Stimulated activated CD8-positive, alpha-beta memory T cell treated with anti-CD3 and anti-CD28 coated beads, Interleukin-2, amount 100 ng/mL, for 1 hour (primary cell): ENCODE results near the gene SELENOV.
"Not testable (repeated sequence)": the region's sequence is repeated elsewhere in the genome, so short reads cannot be mapped to it uniquely, and the experiment has no call there.

Experiments used
- DNase-seq, 2 donors: peaks; one replicate each; pipeline ENCODE4 v3.0.0-alpha.2; 2020; ENCODE audit warnings: low read depth in 2 of 2

Gene SELENOV

GRCh38 chr19:39514840-39515550 lies at the start of gene SELENOV:
Gene SELENOV, plus strand, starts transcription at chr19:39515139. Its CDS starts 74 bp downstream, at chr19:39515213.
- DNase-seq = no peak

DNA sequence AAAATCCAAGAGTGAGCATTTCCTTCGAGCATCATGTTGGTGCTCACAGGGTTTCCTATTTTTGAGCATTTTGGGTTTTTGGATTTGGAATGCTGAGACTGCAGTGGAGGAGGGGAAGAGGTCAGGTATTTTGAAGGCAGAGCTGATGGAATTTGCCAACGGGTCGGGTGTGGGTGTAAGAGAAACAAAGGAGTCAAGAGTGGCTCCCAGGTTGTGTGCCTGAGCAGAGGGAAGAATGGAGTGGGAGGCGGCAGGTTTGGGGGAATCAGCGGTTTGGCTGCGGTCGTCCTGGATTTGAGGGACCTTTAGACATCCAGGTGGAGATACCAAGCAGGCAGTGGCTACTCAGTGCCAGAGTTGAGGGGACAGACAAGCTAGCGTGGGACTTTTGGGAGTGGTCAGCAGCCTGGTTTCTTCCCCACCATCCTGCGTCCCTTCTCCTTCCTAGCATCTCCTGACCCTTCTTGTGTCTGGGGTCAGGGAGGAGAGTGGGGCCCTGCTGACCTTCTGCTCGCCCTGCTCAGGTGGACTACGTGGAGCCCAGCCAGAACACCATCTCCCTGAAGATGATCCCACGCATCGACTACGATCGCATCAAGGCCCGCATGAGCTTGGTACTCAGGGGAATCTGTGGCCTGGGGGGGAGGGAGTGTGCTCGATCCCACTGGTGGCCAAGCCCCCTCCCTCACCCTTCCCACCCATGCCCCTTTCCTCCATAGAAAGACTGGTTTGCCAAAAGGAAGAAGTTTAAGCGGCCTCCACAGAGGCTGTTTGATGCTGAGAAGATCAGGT lies 48.8 kb upstream of the SELENOV start:
- no peak for DNase-seq

GRCh38 chr19:39467941-39468340 lies 47.0 kb upstream of the SELENOV start:
- DNase-seq = no peak

- no peak for DNase-seq
Measured at GRCh38 chr19:39469036-39469435, 45.9 kb upstream of the SELENOV start.

DNA sequence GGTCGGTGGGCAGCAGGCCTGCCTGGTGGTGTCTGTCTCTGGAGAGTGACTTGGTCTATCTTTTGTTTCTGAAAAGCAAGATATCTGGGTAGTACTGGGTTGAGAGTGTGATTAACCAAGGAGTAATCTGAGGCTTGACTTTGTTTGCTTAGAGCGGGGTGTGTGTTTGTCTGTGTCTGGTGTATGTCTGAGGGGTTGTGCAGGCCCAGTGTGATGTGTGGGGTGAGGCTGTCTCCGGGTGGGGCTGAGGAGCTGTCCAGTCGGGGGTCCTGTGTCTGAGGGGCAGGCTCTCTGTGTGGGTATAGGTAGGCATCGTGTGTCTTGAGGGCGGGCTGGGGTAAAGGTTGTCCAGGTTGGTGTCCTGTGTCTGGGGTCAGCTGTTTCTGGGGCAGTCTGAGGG lies 45.4 kb upstream of the SELENOV start:
- no peak for DNase-seq

GRCh38 chr19:39470724-39471339 lies 44.1 kb upstream of the SELENOV start:
- no peak for DNase-seq

- no peak for DNase-seq
Measured at GRCh38 chr19:39471756-39472536, 43.0 kb upstream of the SELENOV start.

- no peak for DNase-seq
Measured at GRCh38 chr19:39472746-39473442, 42.0 kb upstream of the SELENOV start.

- DNase-seq = no peak
Measured at GRCh38 chr19:39473443-39473960, 41.4 kb upstream of the SELENOV start.

- DNase-seq = peak; percentile 49 to 58
Measured at GRCh38 chr19:39474139-39474620, 40.8 kb upstream of the SELENOV start.

- no peak for DNase-seq
Measured at GRCh38 chr19:39475748-39476147, 39.2 kb upstream of the SELENOV start.

DNA sequence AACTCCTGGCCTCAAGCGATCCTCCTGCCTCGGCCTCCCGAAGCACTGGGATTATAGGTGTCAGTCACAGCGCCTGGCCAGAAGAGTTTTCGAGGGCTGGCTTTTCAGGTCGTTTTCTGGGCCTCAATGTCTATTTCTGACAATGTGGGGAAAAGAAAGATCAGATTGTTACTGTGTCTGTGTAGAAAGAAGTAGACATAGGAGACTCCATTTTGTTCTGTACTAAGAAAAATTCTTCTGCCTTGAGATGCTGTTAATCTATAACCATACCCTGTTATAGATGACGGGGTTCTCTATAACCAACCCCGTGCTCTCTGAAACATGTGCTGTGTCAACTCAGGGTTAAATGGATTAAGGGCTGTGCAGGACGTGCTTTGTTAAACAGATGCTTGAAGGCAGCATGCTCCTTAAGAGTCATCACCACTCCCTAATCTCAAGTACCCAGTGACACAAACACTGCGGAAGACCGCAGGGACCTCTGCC lies 35.6 kb upstream of the SELENOV start:
- DNase-seq = not testable (repeated sequence)

DNA sequence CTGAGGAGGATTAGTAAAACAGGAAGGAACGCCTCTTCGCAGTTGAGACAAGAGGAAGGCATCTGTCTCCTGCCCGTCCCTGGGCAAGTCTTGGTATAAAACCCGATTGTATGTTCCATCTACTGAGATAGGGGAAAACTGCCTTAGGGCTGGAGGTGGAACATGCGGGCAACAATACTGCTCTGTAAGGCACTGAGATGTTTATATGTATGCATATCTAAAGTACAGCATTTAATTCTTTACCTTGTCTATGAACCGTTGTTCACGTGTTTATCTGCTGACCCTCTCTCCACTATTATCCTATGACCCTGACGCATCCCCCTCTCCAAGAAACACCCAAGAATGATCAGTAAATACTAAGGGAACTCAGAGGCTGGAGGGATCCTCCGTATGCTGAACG lies 35.0 kb upstream of the SELENOV start:
- DNase-seq = no peak

- DNase-seq = peak; percentile 92 to 96
Measured at GRCh38 chr19:39480337-39481228, 34.4 kb upstream of the SELENOV start, which contains the start of gene TIMM50. Gene TIMM50, plus strand, starts transcription at chr19:39480838. Its CDS starts 16 bp downstream, at chr19:39480854.

DNA sequence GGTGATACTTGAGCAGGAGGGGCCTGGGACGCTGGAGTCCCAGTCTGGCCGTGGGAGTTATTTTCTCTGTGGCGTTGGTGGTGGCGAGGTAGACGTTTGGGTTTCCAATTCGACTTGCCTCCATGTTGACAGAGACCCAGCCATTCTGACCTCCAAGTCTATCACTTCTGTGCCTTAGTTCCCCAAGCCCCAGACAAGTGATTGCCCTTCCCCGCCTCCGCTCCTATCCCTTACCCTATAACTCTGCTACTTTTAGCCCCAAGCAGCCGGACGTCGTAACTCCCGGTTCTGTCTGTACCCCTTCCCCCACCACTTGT lies 33.8 kb upstream of the SELENOV start:
- DNase-seq = no peak

DNA sequence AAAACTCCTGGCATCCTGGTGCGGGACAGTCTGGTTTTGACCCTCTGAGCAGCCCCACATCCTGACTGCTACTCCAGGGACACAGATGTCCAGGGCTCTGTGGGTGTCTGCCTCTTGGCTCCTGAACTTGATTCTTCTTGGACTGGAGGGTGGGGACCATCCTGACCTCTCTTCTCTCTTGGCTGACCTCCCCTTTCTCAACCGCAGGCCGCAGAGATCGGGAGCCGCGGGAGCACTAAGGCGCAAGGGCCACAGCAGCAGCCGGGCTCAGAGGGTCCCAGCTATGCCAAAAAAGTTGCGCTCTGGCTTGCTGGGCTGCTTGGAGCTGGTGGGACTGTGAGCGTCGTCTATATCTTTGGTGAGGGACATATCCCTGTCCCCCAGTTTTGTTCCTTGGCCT lies 33.3 kb upstream of the SELENOV start:
- no peak for DNase-seq

DNA sequence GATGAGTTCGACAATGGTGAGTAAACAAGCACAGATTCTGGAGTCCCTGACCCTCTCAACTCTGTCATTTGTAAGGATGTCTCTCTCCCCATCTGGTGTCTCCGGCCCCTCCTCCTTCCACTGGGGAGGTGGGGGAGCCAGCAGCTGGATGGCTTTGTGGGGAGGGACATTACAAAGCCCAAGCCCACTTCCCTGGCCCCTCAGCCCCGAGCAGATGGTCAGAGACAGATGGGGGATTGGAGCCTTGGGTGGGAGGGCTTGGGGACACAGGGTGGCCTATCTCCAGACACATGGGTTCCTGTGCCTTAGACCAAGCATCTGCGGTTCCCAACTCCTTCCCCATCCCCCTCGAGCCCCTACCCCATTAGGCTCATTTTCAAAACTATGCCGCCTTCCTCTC lies 31.8 kb upstream of the SELENOV start:
- no peak for DNase-seq

DNA sequence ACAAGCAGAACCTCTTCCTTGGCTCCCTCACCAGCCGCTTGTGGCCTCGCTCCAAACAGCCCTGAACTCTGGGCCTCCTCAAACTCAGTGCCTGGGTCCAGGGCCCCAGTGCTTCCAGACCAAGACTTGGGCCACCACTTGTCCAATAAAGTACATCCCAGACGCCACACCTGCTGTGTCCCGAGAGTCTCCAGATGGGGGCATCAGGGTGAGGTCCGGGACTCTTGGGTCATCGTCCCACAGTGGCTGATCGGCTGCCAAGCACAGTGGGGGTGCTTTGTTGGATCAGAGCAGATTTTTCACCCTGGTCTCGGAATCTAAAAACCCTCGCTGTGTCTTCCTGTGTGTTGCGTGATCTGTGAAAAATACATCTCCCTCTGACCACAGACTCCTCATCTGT lies 25.2 kb upstream of the SELENOV start:
- DNase-seq = no peak

DNA sequence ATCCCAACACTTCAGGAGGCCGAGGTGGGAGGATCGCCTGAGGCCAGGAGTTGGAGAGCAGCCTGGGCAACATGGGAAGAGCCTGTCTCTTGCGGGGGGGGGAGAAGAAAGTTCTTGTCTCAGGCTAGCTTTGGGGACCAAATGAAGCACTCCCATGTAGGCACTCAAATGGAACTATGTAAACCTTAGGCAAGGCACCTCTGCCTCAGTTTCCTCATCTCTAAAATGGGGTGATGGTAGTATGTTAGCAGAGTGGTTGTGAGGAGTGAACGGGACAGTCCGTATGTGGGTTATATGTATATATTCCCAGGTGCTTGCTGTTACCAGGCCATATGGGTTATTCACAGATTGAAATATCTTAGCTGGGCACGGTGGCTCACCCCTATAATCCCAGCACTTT lies 22.7 kb upstream of the SELENOV start:
- no peak for DNase-seq

DNA sequence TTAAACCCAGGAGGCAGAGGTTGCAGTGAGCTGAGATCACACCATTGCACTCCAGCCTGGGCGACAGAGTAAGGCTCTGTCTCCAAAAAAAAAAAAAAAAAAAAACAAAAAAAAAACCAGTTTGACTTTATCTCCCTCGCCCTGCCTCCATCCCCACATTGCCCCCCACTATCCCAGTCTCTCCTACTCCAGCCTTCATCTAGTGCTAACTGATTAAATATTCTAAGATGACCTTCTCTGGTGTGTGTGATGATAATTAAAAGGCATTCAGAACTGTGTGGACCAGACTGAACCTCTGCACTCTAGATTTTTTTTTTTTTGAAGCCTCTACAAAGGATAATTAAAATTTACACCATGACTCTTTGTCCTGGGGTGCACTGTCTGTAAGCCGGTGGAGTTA lies 22.2 kb upstream of the SELENOV start:
- DNase-seq = no peak
